ENCODE measurements around the gene DDAH2.
A peak's percentile ranks its signal among the peaks of the same experiment; 100 is the strongest.
"Not testable (repeated sequence)": the region's sequence is repeated elsewhere in the genome, so short reads cannot be mapped to it uniquely, and the experiment has no call there.

The DDAH2 gene

DNA sequence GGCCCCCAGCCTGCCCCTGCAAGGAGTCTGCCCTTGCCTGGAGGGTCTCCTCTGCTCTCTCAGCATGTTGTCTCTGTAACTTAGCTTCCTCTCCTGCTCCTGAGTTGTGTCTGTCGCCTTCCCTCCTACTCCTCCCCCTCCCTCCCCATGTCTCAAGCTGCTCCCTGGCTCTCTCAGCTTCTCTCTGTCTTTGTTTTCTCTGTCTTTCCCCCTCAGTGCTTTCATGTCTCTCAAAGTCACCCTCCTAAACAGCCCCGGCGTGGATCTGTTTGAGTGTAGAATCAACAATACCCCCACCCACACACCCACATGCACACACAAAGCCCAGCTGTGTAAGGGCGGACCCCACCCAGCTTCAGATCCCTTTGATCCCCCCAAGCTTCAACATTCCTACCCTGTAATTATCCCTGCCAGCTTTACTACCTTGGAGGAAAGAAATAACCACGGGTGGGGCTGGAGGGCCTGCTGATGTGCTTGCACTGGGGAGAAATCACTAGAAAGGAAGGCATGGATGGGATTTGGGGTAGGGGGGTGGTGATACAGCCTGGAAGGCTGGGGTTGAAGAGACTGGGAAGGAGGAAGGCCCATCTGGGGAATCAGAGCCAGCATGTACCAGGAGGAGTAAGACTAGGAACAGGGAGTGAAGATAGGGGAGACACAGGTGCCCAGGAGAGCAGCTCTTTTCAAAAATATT is 15.0 kb downstream of the DDAH2 start:
- FAIRE-seq (peak; percentile 17), DNase-seq (ENCODE audit: low spot score) (no peak)

- DNase-seq (ENCODE audit: low spot score) (no peak), FAIRE-seq (no peak)
Measured at GRCh38 chr6:31713465-31713864, 15.6 kb downstream of the DDAH2 start.

DNA sequence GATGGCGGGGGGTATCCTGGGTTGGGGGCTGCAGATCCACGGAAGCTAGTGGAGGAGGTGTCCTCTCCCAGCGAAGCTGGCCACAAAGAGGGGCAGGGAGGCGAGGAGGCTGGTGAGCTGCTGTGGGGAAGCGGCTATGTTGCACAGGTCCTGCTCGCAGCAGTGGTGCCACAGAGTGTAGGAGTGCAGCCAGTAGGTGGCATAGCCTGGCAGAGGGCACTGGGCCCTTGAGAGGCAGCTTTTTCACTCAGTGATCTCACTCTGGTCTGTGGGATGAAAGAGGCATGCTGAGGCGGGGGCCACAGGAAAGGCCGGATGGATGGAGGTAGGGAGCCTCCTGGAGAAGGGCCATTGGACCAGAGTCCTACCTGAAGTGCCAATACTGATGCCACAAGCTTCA is 16.8 kb downstream of the DDAH2 start:
- DNase-seq (ENCODE audit: low spot score), result peak; percentile 29

GRCh38 chr6:31711233-31711632 is 17.9 kb downstream of the DDAH2 start:
- FAIRE-seq, result no peak
- no peak for DNase-seq (ENCODE audit: low spot score)

More for the DNA sequence above, 16.8 kb downstream of the DDAH2 start:
- FAIRE-seq, result peak; percentile 56

DNA sequence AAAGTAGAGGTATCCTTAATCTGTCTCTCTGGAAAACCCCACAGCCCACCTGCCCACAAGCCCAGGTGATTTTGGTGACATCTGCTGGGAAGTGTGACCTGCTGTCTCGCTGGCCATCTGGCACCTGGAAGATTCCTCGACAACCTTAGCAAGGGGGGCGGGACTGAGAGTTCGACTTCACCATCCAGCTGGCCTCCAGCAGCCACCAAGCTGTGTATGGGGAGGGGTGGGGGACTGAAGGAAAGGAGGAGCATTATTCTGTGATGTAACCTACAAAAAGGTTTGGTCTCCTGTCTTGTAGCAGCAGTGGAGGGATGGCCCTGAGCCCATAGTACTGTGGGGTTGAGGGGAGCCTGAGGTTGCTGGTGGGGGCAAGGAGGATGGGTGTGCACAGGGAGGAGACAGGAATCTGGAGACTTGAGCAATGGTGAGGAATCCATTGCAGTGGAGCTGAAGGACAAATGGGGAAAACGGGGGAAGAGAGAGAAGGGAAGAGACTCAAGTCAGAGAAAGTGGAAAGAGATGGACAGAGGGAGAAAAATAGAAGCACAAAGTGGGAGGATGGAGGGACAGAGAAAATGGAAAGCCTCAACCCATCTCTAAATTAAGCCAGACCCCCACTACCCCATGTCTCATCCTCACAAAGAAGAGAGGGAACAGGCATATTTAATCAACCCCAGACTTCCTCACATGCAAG is 18.4 kb downstream of the DDAH2 start:
- FAIRE-seq (no peak), DNase-seq (ENCODE audit: low spot score) (no peak)

GRCh38 chr6:31709157-31709556 is 19.9 kb downstream of the DDAH2 start:
- DNase-seq (ENCODE audit: low spot score); FAIRE-seq: not testable (repeated sequence)

DNA sequence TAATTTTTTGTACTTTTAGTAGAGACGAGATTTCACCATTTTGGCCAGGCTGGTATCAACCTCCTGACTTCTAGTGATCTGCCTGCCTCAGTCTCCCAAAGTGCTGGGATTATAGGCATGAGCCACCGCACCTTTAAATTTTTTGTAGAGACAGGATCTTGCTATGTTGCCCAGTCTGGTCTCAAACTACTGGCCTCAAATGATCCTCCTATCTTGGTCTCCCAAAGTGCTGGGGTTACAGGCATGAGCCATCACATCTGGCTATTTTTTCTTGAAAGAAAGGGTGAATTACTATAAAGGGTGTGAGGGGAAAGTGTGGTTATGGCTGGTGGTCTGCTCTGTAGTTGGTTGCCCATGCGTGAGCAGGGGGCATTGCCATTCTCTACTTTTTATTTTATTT is 20.9 kb downstream of the DDAH2 start:
- DNase-seq (ENCODE audit: low spot score), result no peak
- no peak for FAIRE-seq

GRCh38 chr6:31707701-31708100 is 21.4 kb downstream of the DDAH2 start:
- FAIRE-seq (no peak), DNase-seq (ENCODE audit: low spot score) (no peak)

DNA sequence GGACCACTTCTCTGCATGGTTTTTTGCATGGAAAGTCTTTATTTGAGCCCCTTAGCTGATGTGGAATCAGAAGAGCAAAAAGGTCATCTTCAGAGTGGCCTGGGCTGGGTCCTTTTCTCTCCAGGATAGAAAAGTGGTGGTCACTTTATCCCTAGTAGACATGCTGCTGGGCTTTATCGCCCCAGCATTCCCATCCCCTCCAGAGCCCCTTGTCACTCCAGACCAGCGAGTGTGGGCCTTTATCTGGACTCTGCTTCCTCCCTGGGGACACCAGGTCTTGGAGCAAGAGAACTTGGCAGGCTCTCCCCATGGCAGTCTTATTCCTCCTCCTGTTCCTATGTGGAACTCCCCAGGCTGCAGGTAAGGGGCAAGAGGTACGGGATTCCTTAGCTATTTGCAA is 22.5 kb downstream of the DDAH2 start, which contains the start of gene LY6G6F:
LY6G6F (plus strand) TSS at position 268 of the 400 bp plus-strand sequence; CDS start at position 309, 41 bp downstream.
- no peak for FAIRE-seq
- no peak for DNase-seq (ENCODE audit: low spot score)

DNA sequence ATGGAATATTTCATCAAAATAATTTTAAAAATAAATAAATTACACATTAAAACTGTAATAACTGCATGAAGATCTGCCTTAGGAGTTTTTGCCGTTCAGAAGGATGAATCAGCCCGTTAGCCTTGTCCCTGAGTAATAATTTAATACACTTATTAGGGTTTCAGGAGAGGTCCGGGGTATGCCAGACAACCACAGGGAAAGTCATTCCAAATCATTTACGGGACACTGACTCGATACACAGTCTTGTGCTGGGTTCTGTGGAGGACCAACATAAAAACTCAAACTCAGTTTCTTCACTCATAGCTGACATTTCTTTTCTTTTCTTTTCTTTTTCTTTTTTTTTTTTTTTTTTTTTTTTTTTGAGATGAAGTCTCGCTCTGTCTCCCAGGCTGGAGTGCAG is 23.2 kb downstream of the DDAH2 start:
- FAIRE-seq (no peak), DNase-seq (ENCODE audit: low spot score) (no peak)

DNA sequence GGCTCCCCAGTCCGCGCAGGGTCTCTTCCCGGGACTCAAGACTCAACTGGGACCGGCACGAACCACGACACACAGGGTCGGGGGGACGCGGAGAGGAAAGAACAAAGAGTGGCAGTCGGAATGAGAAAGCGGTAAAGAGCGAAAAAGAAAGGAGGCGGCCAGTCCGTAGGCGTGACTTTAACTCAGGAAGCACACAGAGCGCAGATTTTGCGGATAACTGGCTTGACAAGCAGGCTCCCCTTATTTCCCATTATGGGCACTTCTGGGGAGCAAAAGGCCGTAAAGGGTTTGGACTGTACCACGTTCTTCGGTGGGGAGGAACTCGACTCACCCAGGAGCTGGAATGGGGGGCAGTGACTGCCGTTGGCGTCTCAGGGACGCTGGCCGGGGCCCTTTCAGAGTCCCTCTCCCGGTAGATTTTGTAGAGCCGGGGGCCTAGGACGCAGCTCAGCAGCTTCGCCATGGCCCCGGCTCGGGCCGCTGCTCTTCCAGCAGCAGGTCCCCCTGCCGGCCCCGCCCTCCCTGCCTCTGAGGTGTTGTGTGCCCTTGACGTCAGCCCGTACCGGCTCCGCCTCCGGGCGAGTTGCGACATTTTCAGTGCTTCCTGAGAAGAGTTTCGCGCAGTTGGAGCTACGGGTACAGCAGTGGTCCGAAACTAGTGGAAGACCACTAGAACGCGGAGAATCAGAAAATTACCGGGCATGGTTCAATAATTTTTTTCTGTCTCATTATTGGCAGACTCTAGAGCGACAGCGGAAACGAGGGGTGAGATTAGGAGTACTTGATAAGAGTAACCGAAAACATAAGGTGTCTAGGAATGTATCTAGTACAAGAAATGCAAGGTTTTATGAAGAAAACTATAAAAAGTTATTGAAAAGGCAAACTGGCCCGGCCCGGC is 26.0 kb downstream of the DDAH2 start, which contains the start of gene ABHD16A:
ABHD16A (minus strand) TSS at position 506 of the 898 bp plus-strand sequence; CDS start at position 463, 43 bp downstream.
- DNase-seq (ENCODE audit: low spot score) (peak; percentile 99), FAIRE-seq (peak; percentile 69)

GRCh38 chr6:31702405-31702818 is 26.7 kb downstream of the DDAH2 start:
- DNase-seq (ENCODE audit: low spot score), result peak; percentile 26
- FAIRE-seq, result no peak

GRCh38 chr6:31701666-31702404 is 27.3 kb downstream of the DDAH2 start:
- DNase-seq (ENCODE audit: low spot score) (no peak), FAIRE-seq (no peak)

DNA sequence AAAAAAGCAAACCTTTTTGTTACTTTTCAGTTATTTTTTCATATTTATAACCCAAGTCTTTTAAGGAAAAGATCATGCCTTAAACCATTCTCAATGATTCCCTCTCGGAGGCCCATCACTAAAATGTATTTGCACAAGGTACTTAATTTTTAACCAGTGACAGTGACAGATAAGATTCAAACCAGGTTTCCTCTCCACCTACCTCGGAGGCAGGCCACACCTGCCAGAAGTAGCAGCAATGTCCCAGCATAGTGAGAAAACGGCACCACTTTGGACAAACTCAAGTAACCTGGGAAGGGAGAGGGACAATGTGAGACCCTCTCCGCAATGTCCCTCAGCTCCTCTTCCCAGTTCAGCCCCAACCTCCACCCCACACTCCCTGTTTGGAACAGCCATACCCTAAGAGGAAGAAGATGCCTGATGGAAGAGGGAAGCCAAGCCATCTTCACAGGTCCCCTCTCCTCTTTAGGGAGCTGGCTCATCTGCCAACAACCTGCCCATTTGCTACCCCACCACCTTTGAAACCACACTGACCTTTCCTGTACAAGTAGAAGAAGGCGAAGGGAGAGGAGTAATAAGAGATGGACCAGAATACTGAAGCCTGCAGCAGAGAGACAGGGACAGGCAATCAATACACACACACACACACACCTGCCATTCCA is 28.2 kb downstream of the DDAH2 start:
- DNase-seq (ENCODE audit: low spot score) (no peak), FAIRE-seq (no peak)

DNA sequence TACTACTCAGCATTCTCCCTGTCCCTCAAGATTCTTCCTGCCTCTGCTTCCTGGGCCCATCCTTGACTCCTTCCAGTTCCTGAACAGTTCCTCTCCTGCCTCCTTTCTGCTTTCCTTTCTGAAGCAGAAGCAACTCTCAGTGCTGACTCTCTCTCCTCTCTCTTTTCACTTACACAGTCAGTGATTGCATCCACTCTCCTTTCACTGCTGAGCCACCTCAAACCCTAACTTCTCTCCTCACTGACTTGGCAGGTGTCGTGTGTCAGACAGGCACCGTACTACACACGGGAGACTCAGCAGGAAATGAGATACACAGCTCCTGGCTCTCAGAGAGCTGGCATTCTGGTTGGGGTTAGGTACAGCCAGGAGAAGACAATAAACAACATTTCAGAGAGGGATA is 31.5 kb downstream of the DDAH2 start:
- DNase-seq (ENCODE audit: low spot score) (no peak), FAIRE-seq (no peak)

- no peak for FAIRE-seq
Measured at GRCh38 chr6:31693535-31693934, 35.6 kb downstream of the DDAH2 start.

DNA sequence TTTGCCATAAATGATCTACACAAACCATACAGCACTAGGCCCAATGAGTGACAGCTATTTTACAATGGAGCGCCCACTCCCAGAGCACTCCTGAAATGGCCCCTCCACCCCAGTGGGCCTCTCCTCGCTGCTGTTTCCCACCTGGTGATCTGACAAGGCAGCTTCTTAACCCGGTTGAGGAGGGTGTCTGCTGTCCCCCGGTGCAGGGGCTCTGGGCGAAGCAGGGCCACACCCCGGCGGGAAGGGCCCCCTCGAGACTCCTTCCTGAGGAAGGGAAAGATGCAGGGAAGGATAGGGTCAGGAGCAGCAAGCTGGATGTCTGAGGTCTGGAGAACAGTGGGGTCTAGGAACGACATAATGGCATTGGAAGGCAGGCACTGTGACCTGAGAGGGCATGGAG is 36.2 kb downstream of the DDAH2 start:
- FAIRE-seq, result no peak
- no peak for DNase-seq (ENCODE audit: low spot score)

More at GRCh38 chr6:31693535-31693934, 35.6 kb downstream of the DDAH2 start:
- no peak for DNase-seq (ENCODE audit: low spot score)

- DNase-seq (ENCODE audit: low spot score), result no peak
- no peak for FAIRE-seq
Measured at GRCh38 chr6:31692353-31692752, 36.7 kb downstream of the DDAH2 start.

- no peak for DNase-seq (ENCODE audit: low spot score)
- FAIRE-seq, result no peak
Measured at GRCh38 chr6:31691564-31692108, 37.5 kb downstream of the DDAH2 start.

DNA sequence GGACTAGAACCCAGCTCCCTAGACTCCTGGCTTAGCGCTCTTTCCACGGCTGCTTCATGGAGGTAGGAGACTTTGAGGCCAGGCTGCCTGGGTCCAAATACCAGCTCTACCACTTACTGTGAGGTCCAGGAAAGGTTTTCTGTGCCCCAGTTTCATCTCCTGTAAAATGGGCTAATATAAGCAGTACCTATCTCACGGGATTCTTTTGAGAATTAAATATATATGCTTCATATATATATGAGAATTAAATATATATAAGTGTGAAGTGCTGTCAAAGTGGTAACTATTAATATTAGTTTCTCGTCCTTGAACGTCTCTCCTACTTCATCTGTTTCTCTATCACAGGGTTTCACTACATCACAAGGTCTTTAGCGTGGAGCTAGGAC is 38.0 kb downstream of the DDAH2 start:
- DNase-seq (ENCODE audit: low spot score) (no peak), FAIRE-seq (no peak)

Measured in urothelium cell line (cell line).